KOPT-K1 (cell line): ENCODE results near the gene NKX1-2.

Experiments used
- H3K27ac ChIP-seq: fragments of 200-600 bp; sonication (generic); 2 replicates; pipeline ENCODE4 v1.5.1; 2016; ENCODE audit warnings: antibody characterized with exemption, mild to moderate bottlenecking, low read depth, low read length; ENCODE audit not compliant: poor library complexity, severe bottlenecking
- H3K36me3 ChIP-seq: fragments of 200-600 bp; sonication (generic); 2 replicates; pipeline ENCODE4 v1.5.1; 2017; ENCODE audit warnings: antibody characterized with exemption, mild to moderate bottlenecking, low read length, moderate library complexity; ENCODE audit not compliant: insufficient read depth
- H3K9me3 ChIP-seq: fragments of 200-600 bp; sonication (generic); 2 replicates; pipeline ENCODE4 v1.5.1; 2017; ENCODE audit warnings: antibody characterized with exemption, low read length, mild to moderate bottlenecking; ENCODE audit not compliant: insufficient read depth, poor library complexity, severe bottlenecking

The NKX1-2 gene

DNA sequence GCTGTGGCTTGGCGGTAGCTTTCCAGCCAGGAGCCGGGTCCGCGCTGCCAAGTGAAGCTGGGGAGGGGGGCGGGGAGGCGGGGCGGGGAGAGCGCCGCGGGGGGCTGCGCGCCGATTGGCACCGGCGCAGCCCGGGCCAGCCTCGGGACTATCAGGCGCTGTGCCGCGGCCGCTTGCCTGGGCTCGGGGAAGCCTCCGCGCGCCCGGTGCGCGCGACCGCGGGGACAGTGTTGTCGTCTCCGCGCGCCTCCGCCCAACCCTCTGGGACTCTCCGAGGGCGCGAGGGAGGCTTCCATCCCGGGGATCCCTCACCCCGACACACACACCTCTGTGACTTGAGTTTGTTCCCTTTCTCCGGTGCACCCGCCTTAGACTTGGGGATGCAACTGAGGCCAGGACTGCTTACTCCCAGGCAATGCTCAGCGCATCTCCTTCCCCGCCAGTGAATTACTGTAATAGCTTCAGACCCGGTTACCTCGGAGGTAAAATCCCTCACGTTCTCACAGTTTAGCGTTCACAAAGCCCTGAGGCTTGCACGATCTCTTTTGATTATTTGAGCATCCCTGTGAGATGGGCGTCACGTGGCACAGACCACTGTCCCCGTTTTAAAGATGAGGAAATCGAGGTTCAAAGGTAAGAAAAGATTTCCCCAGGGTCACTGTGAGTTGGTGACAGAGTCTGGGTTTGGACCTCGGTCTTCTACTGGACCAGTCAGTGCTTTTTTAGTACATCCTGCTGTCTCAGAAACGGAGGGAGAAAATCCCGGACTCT, at the start of gene NKX1-2:
Gene NKX1-2, minus strand, starts transcription at position 24 of the 771 bp plus-strand sequence. CDS start 92 bp downstream, outside the sequence.
- no peaks in the 10 kb centered on the region for H3K36me3 ChIP-seq
- H3K27ac ChIP-seq, result no peak within 1 kb of the TSS
- H3K9me3 ChIP-seq, result peaks cover 15% of the 10 kb centered on the region

DNA sequence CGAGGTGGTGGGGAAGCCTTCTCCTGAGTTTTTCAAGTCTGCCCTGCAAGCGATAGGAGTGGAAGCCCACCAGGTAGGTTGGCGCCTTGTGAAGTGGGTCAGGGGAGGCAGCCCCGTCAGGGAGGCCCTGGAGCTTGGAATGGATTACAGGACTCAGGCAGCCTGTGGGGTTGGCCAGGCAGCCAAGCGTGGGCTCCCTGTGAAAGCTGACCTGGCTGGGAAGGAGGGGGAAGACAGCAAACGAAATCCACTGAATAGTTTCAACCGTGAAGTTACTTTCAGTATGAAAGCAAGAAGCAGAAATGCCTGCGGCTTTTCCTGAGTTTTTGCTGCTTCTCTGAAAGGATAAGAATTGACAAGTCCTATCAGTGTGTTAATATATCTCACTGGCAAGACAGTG, 48.2 kb upstream of the NKX1-2 start:
- Histone ChIP-seq H3K9me3 (peaks cover 7% of the 10 kb centered on the region), H3K27ac (no peak overlapping the region), H3K36me3 (peaks cover 5% of the 10 kb centered on the region; the same call in 1 of the 2 replicates)

DNA sequence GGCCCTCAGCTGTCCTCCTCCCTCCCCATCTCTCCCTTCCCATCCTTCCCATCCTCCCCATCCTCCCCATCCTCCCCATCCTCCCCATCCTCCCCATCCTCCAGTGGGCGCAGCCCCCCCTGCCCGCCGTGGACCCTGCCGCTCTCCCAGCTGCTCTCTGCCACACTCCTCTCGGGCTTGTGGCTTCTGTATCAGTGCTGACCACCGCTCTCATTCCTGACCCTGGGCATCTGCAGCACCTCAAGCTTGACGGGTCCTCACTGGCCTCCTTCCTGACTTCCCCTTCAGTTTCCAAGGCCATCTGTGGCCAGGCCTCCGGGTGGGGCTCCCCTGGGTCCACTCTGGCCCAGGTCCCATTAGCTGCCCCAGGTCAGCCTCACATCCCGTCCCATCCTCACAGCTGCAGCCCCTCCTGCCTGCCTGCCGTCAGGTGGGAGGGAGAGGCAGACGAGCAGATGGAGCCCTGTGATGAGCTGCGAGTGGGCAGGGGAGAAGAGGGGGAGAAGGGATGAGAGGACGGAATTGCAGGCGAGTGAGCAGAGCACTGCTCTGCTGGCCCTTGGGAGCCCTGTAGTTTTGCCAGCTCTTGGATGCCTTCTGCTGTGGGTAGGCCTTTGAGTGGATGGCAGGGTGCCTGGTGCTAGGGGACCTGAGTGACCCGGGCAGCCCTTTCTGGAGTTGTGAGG, 47.5 kb upstream of the NKX1-2 start:
- Histone ChIP-seq H3K27ac (no peak overlapping the region), H3K9me3 (peaks cover 7% of the 10 kb centered on the region), H3K36me3 (peaks cover 5% of the 10 kb centered on the region; the same call in 1 of the 2 replicates)

DNA sequence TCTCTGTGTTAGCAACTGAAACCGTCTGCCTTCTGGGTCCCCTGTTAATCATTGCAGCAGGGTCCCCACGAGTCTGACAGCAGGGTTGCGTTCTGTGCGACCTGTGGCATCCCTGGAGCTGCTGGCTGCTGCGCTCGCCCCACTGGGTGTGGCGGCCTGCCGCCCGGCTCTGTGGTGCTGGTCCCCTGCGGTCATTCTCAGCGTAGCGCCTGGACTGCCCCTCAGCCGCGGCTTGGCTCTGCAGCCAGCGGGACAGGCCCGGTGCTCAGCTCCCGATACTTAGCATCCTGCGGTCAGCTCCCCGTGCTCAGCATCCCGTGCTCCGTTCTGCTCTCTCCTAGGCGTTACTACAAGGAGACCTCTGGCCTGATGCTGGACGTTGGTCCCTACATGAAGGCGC, 46.8 kb upstream of the NKX1-2 start:
- Histone ChIP-seq H3K27ac (no peak overlapping the region), H3K9me3 (peaks cover 7% of the 10 kb centered on the region), H3K36me3 (peaks cover 5% of the 10 kb centered on the region; the same call in 1 of the 2 replicates)

DNA sequence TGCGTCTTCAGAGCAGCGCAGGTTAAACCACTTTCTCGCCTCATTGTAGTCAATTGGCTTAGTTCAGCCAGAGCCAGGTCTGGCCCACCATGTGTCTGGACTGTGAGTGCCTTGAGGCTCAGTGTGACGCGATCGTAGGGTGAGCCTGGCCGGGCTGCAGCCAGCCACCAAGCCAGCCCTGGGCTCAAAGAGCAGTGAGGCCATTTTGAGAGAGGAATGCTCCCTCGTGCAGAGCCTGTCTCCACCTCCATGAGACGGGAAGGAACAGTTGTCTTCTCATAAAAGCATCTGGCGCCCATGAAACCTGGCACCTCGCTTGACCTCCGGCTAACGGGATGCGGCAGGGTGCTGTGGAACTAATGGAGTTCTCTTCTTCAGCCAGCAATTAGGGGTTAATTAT, 46.3 kb upstream of the NKX1-2 start:
- H3K36me3 ChIP-seq, result peaks cover 5% of the 10 kb centered on the region; the same call in 1 of the 2 replicates
- H3K27ac ChIP-seq, result no peak overlapping the region
- H3K9me3 ChIP-seq, result peaks cover 7% of the 10 kb centered on the region

DNA sequence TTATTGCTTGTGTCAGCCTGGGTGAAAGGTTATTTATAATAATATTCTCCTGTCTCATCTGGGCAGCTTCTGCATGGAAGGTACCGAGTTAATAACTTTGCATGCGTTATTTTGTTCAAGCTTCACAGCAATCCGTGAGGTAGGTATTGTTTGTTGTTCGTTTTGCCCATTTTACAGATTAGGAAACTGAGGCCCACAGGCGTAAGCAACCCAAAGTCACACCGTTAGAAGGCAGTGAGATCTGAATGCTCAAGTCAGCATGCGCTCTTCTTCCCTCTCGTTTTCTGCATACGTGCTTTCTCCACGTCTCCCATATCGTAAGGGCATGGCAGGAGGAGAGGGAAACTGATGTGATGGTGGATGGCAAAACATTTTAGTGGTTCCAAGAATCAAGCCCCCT, 45.9 kb upstream of the NKX1-2 start:
- H3K9me3 ChIP-seq, result peaks cover 3% of the 10 kb centered on the region
- H3K27ac ChIP-seq, result no peak overlapping the region
- H3K36me3 ChIP-seq, result peaks cover 1% of the 10 kb centered on the region; the same call in 1 of the 2 replicates

DNA sequence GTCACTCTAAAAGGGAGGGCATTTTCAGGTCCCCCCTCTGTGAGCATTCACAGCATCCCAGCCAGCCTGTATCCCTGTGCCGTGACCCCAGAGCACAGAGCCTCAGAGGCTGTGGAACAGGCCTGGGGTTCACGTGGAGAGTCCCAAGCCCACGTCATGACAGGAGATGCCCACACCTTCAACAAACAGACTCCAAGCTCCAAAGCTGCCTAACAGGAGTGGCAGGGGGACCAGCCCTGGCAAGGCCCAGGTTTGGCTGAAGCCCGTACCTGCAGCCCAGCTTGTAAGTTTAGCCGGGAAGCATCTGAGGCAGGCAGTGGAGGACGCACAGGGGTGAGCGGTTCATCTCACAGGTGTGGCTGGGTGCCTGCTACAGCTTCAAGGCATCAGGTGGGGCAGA, 45.3 kb upstream of the NKX1-2 start:
- Histone ChIP-seq H3K36me3 (no peaks in the 10 kb centered on the region), H3K9me3 (no peaks in the 10 kb centered on the region), H3K27ac (no peak overlapping the region)

DNA sequence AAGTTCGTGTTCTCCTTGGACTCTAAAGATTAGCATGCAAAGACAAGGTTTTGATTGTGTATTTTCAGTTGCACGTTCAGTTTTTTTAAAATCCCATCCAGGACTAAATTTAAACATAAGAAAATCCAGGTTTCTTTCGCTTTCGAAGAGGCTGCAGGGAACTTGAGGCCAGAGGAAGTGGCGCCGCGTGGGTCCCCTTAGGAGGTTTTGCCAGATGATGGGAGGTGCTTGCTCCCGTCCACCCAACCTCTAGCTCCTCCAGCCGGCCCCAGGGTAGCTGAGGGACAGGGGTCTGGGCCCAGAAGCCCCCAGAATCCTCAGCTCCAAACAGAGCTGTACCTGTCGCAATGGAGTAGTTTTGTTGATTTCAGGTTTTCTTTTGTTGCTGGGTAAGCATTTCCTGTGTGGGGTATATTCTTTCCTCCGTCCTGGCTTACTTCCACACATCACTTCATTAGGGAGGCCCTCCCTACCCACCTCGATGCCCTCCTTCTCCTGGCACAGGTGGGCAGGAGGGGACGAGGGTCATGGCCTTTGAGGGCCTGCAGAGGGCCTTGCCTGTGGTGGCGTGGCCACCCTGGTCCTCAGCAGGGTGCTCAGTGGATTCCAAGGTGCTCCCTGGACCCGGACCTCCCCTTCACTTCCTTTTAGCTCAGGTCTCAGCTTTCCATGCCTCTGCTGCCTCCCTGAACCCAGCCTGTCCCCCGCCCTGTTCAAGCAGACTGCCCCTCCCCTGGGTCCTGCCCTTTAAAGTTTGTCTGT, 44.4 kb upstream of the NKX1-2 start:
- H3K36me3 ChIP-seq, result no peaks in the 10 kb centered on the region

DNA sequence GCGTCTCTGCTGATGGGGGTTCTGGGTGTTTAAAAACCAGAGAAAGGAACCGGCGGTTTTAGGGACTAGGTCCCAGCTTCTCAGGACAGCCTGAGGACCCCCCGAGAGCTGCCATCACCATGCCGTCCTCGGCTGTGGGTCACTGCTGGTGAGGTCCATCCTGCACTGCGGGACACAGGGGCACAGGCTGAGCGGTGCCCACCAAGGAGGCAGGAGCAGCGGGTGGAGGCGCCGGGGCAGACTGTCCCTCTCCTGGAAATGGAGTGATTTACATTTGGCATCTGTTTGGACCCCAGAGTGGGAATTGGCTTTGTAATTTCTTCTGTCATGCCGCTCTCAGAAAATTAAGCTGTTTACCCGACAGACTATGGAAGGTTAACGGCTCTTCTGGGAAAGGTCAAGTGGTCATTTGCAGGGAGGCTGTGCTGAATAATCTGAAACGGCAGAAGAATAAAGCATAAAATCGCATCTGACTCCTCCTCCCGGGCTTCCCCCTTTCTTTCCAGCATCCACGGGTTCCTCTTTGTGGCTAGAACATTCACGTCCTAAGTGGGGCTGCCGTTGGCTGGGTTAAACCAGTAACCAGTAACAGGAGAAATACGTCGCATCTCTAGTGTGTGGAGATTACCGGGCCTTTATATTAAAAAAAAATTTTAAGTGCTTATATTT, 43.5 kb upstream of the NKX1-2 start:
- no peaks in the 10 kb centered on the region for H3K9me3 ChIP-seq
- no peak overlapping the region for H3K27ac ChIP-seq
- H3K36me3 ChIP-seq, result no peaks in the 10 kb centered on the region

More for the DNA sequence above, 44.4 kb upstream of the NKX1-2 start:
- peak overlapping the region; percentile 11 for H3K27ac ChIP-seq
- no peaks in the 10 kb centered on the region for H3K9me3 ChIP-seq

DNA sequence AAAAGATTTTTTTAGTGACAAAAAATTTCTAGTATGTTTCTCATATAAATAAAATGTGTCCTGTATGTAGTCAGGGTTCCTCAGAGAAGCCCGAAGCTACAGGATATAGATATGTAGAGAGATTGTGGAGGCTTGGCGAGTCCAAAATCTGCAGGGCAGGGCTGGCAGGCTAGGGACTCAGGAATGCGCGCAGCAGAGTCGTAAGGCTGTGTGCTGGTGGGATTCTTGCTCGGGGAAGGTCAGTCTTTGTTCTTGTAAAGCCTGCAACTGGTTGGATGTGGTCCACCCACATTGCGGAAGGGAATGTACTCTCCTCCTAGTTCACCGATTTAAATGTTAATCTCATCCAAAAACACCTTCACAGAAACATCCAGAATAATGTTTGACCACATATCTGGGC, 42.4 kb upstream of the NKX1-2 start:
- peaks cover under 1% of the 10 kb centered on the region for H3K9me3 ChIP-seq
- no peaks in the 10 kb centered on the region for H3K36me3 ChIP-seq
- no peak overlapping the region for H3K27ac ChIP-seq

DNA sequence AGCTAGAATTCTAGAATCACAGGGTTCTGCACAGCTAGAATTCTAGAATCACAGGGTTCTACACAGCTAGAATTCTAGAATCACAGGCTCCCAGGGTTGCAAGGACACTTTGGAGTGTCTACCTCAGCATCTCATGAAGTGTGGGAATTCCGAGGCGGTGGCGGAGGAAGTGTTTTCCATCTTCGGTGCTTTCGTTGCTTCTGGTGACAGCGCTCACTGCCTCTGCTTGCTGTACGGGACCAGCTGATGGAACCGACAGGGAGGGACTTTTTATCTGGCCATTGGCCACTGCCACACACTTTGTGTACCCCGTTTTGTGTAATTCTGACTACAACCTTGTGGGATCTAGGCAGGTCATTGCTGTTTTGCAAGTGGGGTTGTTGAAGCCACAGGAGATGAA, 41.3 kb upstream of the NKX1-2 start:
- Histone ChIP-seq H3K27ac (no peak overlapping the region), H3K36me3 (no peaks in the 10 kb centered on the region), H3K9me3 (peaks cover 10% of the 10 kb centered on the region)

DNA sequence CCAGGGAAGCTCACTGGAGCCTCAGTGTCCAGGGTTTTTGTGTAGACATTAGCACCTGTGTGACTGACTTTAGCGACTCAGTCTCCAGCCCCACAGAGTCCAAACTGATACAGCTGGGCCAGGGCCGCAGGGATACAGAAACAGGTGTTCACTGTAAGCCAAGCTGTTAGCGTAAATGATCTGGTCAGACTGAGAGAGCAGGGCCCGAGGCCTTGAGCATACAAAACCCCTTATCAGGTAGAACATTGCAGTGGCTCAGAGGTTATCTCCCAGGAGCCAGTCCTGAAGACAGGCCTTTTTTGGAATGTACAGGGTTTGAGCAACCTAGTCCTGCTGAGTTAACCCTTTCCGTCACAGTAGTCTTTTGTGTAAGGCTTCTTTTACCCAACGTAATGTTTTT, 36.8 kb upstream of the NKX1-2 start:
- peaks cover 10% of the 10 kb centered on the region for H3K9me3 ChIP-seq
- H3K27ac ChIP-seq, result no peak overlapping the region
- no peaks in the 10 kb centered on the region for H3K36me3 ChIP-seq

DNA sequence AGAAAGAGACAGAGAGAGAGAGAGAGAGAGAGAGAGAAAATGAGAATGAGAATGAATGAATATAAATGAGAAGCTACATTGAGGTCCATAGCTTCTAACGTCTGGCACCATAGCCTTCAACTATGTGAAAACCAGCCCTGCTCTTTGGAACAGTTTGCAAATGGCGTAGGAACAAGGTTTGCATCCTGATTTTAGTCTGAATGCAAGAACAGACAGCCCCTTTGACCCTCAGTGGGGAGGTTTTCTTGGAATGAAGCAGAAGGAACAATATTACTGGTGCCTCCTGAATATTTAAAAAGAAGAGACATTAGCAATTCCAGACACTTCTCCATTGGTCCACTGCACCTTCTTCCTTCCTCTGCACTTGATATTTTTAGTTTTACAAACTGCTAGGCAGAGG, 34.8 kb upstream of the NKX1-2 start:
- no peak overlapping the region for H3K27ac ChIP-seq
- no peaks in the 10 kb centered on the region for H3K36me3 ChIP-seq
- H3K9me3 ChIP-seq, result peaks cover 10% of the 10 kb centered on the region

DNA sequence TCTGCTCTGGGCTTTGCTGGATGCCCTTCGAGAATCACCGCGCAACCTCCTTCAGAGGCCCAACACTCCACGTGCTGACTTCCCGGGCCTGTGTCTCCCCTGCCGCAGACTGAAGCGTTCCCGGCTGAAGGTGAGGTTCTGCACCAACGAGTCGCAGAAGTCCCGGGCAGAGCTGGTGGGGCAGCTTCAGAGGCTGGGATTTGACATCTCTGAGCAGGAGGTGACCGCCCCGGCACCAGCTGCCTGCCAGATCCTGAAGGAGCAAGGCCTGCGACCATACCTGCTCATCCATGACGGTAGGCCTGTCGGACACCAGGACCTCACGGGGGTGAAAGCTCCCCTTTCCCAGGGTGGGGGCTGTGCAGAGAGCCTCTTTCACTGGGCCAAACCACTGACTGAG, 34.2 kb upstream of the NKX1-2 start:
- Histone ChIP-seq H3K36me3 (no peaks in the 10 kb centered on the region), H3K27ac (no peak overlapping the region), H3K9me3 (peaks cover 10% of the 10 kb centered on the region)

DNA sequence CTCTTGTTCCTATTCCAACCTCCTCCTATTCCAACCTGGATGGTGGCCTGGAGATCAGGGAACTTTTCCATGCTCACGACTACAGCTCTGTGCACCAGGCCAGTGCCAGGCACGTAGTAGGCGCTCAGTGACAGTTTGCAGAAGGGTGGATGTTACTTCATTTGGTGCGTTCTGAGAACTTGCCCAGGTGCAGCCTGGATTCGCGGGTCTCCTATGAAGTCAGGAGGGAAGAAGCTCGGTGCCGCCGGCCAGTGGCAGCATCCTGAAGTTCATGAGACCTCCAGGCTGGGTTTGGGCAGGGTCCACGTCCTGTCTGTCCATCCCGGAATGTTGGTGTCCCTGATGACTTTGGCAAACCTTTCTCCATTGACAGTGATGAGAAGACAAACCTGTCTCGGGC, 33.0 kb upstream of the NKX1-2 start:
- Histone ChIP-seq H3K36me3 (no peaks in the 10 kb centered on the region), H3K9me3 (peaks cover 10% of the 10 kb centered on the region), H3K27ac (no peak overlapping the region)
